HG02610 (cell line): ENCODE results near the gene B3GLCT.
A peak's percentile ranks its signal among the peaks of the same experiment; 100 is the strongest.
"Not testable (repeated sequence)": the region's sequence is repeated elsewhere in the genome, so short reads cannot be mapped to it uniquely, and the experiment has no call there.

Experiments
- ATAC-seq: cut with Tn5 transposase; IDR thresholded peaks from one replicate; pipeline ENCODE4 v1.9.1; 2021; ENCODE audit warnings: mild to moderate bottlenecking, moderate library complexity; ENCODE audit not compliant: unreplicated experiment

B3GLCT gene

DNA sequence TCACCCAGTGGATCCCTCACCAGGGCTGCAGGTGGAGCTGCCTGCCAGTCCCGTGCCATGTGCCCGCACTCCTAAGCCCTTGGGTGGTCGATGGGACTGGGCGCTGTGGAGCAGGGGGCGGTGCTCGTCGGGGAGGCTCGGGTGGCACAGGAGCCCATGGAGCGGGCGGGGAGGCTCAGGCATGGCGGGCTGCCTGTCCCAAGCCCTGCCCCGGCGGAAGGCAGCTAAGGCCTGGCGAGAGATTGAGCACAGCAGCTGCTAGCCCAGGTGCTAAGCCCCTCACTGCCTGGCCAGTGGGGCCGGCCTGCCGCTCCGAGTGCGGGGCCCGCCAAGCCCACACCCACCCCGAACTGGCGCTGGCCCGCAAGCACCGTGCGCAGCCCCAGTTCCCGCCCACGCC is 16.8 kb upstream of the B3GLCT start:
- ATAC-seq: no peak

DNA sequence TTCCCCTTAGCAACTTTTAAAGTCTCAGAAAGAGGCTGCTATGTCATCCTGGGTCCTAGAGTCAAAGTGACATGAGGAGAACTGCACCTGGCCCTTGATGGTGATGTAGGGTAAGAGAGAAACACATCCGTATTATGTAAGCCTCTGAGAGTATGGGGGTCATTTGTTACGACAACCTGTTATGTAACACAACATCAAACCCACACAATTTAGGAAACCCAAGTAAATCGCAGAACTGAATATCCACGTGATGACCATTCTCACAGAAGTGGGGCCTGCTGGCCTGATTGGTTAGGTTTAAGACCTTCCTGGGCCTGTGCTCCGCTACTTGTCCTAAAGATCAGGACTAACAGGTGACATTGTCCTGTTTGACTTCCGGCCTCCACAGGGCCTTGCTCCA is 15.3 kb upstream of the B3GLCT start:
- ATAC-seq: no peak

DNA sequence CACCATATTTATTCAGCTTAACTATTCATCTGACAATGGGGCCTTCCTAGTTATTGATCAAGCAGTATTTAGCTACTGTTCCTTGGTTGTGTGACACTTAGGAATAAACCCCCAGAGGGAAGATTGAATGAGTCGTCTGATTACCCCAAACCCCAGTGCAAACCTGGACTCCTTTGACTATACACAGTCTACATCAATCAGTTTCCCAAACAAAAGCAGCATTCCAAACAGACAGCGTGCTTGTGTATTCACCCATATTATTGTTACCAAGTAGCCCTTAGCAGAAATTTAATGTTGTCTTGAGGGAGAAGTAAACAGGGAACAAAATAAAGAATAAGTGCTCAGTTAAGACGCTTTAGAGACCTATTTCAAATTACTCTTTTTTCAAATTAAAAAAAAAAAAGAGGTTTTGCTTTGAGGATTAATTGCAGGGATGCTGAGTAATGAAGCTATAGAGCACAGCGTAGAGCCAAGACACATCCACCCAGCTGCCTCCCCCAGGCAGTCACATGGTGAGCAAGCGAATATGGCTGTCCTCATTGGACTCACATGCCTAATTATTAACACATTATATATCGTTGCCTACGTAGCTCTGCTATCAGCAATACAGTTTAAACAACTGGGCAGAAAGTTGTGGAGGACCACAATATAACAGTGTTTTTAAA is 14.7 kb upstream of the B3GLCT start:
- no peak for ATAC-seq

DNA sequence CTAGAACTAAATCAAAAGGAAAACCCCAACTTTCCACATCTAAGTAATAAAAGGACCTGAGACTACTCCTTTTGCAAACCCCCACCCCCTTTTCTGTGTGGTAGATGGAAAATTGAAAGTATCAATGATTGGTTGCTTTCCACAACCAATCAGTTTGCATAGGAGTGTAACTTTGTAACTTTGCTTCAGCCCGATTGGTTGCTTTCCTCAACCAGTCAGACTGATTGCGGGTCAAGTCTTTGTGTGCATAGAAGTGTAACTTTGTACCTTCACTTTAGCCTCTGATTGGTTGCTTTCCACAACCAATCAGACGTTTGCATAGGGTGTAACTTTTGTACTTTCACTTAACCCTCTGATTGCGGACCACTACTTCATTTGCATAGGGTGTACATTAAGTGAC is 8.0 kb upstream of the B3GLCT start:
- ATAC-seq: no peak

DNA sequence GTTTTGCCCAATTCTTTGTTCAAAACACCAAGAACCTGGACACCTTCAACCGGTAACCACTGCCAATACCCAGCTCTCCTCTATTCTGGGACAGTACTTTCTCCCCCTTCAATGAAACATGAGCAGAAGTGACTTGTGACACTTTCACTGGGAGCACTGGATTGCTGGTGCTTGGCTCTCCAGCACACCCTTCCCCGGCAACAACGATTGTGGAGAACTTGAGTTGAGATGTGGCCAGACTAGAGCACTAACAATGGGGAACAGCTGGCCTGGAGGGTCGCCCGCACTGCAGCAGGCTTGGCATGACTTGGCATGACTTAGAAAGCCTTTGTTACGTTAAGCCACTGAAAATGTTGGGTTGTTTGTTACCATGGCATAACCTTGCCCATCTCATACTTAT is 7.5 kb upstream of the B3GLCT start:
- no peak for ATAC-seq

DNA sequence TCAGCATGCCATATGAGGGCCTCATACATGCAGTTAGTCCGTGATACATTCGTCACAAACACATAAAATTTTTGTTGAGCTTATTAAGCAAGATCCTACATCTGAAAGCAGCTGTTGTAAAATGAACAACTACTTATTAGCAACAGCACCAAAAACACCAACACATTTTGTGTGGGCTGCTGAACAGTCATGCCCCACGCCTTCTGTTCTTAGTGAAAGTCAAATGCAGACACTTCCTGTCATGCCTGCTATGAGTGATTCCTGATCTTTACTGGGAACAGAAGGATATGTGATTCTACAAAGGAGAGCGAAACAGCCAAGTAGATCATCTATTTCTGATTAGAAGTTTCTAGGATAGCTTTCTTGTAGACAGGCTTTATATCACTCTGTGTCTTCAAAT is 4.2 kb upstream of the B3GLCT start:
- no peak for ATAC-seq

DNA sequence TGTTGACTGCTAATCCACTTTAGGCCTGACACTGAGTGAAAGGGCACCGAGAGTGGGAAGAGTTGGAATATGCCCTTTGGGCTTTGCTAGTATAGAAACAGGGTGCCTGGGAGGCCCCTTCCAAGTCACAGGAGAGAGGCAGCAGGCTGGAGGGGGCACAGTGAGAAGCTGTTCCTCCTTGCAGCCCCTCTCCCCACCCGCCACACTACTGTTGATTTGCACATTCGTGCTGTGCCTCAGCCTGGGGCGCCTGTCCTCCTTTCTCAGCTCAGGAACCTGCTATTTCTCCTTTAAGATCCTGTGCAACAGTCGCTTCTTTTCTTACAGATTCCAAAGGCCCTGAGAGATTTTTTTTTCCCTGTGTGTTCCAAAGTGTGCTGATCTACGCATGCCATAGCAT is 2.8 kb upstream of the B3GLCT start:
- no peak for ATAC-seq

DNA sequence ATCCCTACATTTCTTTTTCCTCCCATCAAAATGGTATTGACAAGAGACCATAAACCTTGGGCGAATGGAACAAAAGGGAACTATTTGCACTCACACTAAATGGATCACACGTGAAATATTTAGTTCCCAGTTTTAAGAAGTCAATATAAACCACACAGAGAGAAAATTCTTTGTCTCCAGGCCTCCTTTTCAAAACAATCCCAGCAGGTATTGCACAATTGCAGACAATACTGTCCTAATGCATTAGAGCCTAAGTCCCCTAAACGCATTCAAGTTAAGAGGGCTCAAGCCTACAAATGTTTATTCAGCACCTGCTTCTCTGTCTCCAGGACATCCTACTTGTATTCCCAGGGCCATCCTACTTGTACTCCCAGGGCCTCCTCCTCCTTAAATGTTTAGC is 1.3 kb upstream of the B3GLCT start:
- no peak for ATAC-seq

DNA sequence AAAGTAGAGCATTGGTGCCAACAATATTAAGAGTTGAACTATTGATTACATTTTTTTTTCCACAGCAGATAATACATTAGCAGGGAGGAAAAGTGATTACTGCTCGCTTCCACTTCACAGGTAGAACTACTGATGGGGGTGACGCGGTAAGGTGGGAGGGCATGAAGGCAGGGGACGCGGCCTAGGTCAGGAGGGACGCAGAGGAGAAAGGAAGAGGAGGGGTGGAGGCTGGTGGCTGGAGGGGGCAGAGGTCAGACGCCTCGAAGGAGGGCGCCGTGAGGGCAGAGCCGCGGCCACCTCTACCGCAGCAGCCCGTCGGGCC is 287 bp upstream of the B3GLCT start:
- ATAC-seq: no peak

DNA sequence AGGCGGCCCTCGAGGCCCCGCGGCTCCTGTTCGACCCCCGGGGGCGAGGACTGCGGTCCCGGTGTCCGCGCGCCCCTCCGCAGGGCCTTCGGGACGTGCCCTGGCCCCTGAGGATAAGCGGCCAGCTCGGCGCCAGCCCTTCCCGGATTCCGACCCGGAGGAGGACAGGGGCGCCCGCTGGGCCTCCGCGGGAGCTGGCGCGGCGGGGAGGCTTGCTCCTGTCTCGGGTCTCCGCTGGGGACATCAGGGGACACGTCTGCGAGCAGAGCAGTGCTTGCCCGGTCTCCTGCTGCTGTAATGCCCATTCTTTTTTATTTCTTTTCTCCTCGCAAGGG is 829 bp downstream of the B3GLCT start:
- ATAC-seq: peak; percentile 8

DNA sequence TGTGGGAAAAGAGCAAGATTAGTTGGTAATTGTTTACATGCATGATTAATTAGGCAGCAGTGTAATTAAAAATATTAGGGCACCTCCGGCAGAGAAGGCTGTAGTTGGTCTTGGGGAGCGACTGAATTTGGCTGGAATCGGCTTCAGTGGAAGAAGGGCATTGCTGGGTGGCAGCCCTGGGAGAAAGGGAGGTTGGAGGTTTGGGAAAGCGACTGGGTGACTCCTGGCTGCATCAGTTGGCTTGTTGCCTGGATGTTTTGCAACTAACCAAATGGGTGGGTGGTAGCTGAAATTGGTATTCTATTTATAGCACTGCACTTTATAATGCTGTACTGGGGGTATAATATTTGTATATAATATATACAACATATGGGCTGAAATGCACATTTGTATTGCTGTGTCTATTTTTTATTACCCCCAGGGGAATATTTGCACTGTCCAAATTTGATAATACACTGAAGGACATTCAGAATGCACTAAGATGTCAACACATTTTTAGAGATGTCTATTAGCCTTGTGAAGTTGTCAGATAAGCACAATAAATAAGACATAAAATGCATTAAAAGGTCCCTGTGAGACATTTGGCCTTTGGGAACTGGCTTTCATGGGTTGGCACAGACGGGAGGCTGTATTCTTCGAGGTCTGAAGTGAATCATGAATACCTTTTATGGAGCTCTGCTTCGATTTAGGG is 1.7 kb downstream of the B3GLCT start:
- no peak for ATAC-seq

DNA sequence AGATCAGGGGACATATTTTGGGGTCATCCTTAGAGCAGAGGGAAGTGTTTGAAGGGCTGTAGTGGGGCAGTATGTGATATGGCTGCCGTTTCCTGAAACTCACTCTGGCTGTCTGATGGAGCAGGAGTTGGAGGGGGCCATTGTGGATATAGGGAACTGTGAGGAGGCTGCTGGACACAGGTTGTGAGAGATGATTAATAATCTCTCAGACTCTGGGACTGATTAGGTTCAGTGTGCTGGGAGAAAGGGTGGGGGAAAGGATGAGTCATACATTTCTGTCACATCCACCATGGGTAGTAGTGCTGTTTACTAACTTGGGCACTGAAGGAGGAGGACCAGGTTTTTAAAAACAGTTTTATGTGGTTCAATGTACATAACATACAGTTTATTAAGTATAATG is 4.8 kb downstream of the B3GLCT start:
- ATAC-seq: no peak

DNA sequence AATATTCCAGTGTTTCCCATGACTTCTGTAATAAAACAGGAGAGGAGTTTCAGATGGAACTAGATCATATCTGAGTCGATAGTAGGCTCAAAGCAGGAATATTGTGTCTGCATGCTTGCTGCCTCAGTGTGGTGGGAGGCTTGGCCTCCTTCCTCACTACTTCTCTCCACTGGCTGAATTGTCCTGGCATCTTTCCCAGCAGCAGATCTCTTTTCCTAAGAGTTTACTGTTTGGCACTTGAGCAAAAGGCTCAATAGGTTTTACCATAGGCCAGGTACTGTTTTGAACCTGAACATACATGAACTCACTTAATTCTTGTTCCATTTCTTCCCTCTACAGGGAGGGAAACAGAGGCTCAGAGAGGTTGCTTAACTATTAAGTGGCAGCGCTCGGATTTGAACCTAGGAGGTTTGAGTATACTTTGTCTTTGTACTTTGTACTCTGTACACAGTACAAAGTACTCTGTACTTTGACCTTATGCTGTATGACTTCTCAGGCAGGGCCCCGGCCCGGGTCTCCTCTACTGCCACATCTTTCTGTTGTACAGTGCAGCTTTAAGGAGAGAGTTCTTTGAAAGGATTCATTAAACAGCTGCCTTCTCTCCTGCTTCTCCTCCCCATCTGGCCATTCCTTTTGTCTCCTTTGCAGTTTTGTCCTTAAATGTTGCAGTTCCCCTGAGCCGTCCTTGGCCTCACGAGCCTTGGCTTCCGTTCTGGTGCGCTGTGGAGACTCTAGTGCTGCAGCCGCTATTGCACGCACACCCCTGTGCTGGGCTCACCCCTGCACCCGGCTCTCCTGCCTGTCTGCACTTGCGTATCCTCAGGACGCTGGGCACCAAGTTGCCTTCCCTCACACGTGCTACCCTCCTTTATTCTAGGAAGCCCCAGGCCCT is 8.1 kb downstream of the B3GLCT start:
- ATAC-seq: no peak

DNA sequence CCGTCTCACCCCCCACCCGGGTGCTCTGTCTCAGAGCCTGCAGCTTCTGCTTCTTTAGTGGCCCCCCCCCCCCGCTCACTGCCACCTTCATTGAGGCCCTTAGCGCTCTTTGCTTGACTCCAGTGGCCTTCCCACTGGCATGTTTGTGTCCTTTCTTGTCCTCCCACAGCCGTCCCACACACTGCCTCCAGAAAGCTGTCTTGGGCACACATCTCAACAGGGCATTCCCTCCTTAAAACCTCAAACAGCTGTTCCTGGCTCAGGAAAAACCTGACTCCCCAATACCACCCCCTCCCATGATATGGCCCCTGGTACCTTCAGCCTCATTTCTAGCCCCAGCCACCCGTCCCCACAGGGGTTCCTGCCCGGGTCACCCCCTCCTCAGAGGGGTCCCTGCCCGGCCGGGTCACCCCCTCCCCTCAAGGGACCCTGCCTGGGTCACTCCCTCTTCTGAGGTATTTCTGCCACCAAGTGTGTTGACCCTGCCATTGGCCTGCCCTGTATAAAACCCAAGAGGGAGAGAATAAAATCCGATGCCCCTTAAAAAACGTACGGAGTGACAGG is 8.9 kb downstream of the B3GLCT start:
- ATAC-seq: no peak

DNA sequence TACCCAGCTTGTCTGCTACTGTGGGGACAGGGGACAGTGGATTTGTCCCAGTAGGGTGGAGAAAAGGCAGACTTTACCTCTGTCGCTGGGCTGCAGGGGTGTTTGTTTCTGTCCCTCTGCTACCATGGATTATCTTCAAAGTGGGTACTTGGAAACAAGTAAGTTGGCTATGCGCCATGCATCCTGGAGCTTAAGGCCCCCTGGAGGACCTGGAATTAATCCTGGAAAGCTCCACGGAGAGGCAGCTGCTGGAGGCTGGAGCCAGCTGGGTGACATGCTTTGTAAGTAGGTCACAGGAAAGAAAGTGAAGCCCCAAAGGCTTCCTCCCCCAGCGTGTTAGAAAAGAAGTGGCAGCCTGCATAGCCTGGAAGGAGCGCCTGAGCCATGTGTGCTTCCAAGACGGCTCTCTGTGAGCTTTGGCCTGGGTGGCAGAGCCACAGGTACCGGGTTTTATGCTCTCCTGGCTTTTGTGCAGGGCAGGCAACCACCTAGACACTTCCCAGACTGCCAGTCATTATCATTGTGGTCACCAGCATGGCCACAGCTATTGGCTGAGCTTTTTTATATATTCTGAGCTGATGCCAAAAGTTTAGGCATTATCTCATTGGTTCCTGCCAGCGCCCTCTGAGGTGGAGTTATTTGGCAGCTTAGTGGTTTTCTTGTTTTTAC is 9.5 kb downstream of the B3GLCT start:
- no peak for ATAC-seq

DNA sequence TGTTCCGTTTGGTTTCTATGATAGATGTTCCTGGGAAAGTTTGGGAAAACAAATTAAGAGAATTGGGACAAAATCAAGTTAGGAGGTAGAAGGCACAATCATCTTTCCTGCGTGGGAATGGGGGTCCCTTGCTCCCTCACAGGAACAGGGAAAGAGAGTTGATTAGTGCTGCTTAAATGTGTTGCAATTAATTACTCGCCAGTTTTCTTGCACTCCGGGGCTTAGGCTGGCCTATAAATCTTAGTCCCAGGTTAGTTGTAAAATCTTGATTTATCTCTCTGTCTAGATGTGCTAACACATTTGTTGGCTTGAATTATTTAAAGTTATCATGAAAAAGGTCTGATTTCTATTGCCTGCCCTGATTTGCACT is 10.1 kb downstream of the B3GLCT start:
- no peak for ATAC-seq

DNA sequence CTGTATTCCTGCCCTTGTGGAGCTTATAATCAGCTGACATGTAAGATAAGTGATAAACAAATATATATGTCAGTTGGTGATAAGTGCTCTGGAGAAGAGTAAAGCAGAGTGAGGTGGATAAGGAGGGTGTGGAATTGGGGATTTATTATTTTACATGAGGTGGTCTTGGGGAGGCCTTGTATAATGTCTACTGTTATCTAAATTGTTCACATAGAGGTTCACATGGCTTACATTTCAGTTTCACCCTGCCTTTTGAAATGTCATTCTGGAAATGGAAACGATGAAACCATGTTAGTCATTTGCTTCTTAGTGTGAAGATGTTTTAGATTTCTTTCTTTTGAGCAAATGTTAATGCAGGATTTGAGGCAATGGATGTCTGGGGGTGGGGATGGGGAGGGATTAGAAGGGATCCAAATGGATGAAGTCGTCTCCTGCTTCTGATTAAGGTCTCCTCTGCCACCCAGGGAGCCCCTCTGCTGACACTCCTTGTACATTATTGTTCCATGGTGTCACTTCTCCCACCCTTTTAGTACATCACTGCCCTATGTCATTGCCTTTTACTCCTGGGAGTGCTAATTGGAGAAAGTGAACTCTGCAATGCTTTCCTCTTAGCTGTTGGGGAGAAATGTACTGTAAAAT is 14.0 kb downstream of the B3GLCT start:
- ATAC-seq: no peak

DNA sequence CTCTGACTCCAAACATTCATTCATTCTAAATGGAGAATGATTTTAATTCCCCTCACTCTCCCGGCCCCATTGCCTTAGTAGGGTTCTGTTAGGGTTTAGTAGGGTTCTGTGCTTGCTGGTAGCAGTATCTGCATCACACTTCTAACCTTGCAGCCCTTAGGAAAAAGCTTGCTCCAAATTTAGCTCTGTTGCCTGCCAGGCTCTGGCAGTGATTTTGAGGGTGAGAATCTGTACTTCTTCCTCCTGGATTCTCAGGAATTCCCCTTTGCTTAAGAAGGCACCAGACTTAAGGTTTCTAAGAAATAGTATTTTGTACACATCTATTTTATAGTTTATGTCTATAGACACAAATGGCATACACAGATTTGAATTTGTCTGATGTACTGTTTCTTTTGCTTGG is 14.7 kb downstream of the B3GLCT start:
- no peak for ATAC-seq

DNA sequence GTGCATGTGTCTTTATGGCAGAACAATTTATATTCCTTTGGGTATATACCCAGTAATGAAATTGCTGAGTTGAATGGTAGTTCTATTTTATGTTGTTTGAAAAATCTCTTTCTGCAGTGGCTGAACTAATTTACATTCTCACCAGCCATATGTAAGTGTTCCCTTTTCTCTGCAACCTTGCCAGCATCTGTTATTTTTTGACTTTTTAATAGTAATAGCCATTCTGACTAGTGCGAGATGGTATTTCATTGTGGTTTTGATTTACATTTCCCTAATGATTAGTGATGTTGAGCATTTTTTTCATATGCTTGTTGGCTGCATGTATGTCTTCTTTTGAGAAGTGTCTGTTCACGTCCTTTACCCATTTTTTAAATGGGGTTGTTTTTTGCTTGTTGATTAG is 17.1 kb downstream of the B3GLCT start:
- ATAC-seq: not testable (repeated sequence)

DNA sequence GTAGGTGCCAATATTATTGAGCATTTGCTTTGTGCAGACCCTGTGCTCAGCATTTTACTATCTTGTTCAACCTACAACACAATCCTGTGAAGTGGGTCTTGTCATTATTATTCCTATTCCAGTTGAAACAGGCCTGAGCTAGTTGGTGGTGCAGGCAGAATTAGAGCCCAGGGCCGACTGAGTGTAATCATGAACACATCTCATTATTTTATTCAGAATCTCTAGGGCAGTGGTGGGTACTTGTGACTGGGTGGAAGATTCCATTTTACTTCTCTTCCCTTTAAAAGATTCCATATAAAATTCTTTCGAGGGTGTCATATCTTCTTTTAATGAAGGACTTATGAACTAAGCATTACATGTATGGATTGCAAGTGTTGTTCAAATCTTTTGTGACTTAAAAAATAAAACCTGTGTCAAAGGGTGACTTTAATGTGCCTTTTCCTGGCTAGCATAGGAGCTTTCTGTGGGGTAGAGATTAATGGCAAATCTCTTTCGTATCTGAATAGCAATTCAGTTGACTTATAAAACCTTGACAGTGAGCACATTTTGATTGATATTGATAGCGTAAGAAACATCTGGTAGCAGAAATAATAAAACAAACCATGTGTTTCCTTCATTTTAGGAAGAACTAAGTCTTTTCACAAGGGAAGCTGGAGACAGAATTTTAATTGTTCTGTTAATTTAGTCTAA is 20.3 kb downstream of the B3GLCT start:
- ATAC-seq: no peak
